DND-41 (cell line): Measurements from ENCODE around the gene CIRBP.

Source experiments
- ATAC-seq: fragments of 200-7000 bp; cut with Tn5 transposase; 3 replicates; pipeline ENCODE4 v1.9.1; 2021; ENCODE audit warnings: low read depth; ENCODE audit not compliant: insufficient read depth
- DNase-seq: peaks from one replicate; pipeline ENCODE4 v3.0.0-alpha.2; 2020
- H2AFZ ChIP-seq: 2 replicates; pipeline ENCODE4 v1.6.0; 2012; ENCODE audit warnings: low read depth, low read length
- H3K27ac ChIP-seq: 2 replicates; pipeline ENCODE4 v1.5.1; 2012; ENCODE audit warnings: low read length, inconsistent platforms
- H3K27me3 ChIP-seq: fragments of 200-600 bp; sonication (generic); 2 replicates; pipeline ENCODE4 v1.6.0; 2012; ENCODE audit warnings: low read length, mild to moderate bottlenecking, inconsistent platforms; ENCODE audit not compliant: insufficient read depth, poor library complexity
- H3K36me3 ChIP-seq: 2 replicates; pipeline ENCODE4 v1.5.1; 2012; ENCODE audit warnings: low read length, inconsistent platforms; ENCODE audit not compliant: insufficient read depth
- H3K4me1 ChIP-seq: 2 replicates; pipeline ENCODE4 v1.5.1; 2012; ENCODE audit warnings: mild to moderate bottlenecking, low read length; ENCODE audit not compliant: insufficient read depth
- H3K4me2 ChIP-seq: 2 replicates; pipeline ENCODE4 v1.6.0; 2012; ENCODE audit warnings: mild to moderate bottlenecking, moderate library complexity, low read length, inconsistent platforms; ENCODE audit not compliant: insufficient read depth
- H3K4me3 ChIP-seq, 2 experiments: fragments of 200-600 bp in 1 of 2; shearing (Covaris generic) in 1 of 2; 2 replicates each; pipeline ENCODE4 v1.5.1; 2012 to 2016; ENCODE audit warnings: inconsistent platforms in 2 of 2, low read length in 2 of 2, mild to moderate bottlenecking in 2 of 2, low read depth in 1 of 2, moderate library complexity in 1 of 2
- H3K79me2 ChIP-seq: 2 replicates; pipeline ENCODE4 v1.6.0; 2012; ENCODE audit warnings: low read length, inconsistent platforms; ENCODE audit not compliant: insufficient read depth
- H3K9ac ChIP-seq: 2 replicates; pipeline ENCODE4 v1.6.0; 2012; ENCODE audit warnings: low read depth, mild to moderate bottlenecking, inconsistent platforms, low read length, moderate library complexity
- H3K9me3 ChIP-seq: 2 replicates; pipeline ENCODE4 v1.5.1; 2012; ENCODE audit warnings: low read length, moderate library complexity, mild to moderate bottlenecking, inconsistent platforms; ENCODE audit not compliant: insufficient read depth, severe bottlenecking
- H4K20me1 ChIP-seq: 2 replicates; pipeline ENCODE4 v1.6.0; 2012; ENCODE audit warnings: low read length; ENCODE audit not compliant: insufficient read depth
- EZH2 ChIP-seq: IDR thresholded peaks from 3 replicates; pipeline ENCODE4 v1.6.1; 2012; ENCODE audit warnings: borderline replicate concordance, low read depth, mild to moderate bottlenecking, moderate library complexity, low read length, inconsistent platforms; ENCODE audit not compliant: severe bottlenecking
- TF ChIP-seq, protein P1 (sequence below): IDR thresholded peaks from 2 replicates; pipeline ENCODE4 v1.5.1; 2012; ENCODE audit warnings: borderline replicate concordance, low read length, moderate library complexity, mild to moderate bottlenecking; ENCODE audit not compliant: poor library complexity, severe bottlenecking; ENCODE audit errors: extremely low read depth

CIRBP gene

GRCh38 chr19:1288833-1289685, 19.9 kb downstream of the CIRBP start:
- no peak overlapping the region for H3K4me2 ChIP-seq
- TF ChIP-seq, protein P1, sequence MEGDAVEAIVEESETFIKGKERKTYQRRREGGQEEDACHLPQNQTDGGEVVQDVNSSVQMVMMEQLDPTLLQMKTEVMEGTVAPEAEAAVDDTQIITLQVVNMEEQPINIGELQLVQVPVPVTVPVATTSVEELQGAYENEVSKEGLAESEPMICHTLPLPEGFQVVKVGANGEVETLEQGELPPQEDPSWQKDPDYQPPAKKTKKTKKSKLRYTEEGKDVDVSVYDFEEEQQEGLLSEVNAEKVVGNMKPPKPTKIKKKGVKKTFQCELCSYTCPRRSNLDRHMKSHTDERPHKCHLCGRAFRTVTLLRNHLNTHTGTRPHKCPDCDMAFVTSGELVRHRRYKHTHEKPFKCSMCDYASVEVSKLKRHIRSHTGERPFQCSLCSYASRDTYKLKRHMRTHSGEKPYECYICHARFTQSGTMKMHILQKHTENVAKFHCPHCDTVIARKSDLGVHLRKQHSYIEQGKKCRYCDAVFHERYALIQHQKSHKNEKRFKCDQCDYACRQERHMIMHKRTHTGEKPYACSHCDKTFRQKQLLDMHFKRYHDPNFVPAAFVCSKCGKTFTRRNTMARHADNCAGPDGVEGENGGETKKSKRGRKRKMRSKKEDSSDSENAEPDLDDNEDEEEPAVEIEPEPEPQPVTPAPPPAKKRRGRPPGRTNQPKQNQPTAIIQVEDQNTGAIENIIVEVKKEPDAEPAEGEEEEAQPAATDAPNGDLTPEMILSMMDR, result no peak
- no peak for TF ChIP-seq EZH2
- no peaks in the 10 kb centered on the region for H3K27me3 ChIP-seq
- no peak overlapping the region for H3K4me3 ChIP-seq
- no peaks in the 10 kb centered on the region for H3K4me1 ChIP-seq
- DNase-seq, result no peak
- no peak overlapping the region for H3K27ac ChIP-seq
- no peak for ATAC-seq
- H3K79me2 ChIP-seq, result no peaks in the 10 kb centered on the region
- H3K36me3 ChIP-seq, result no peaks in the 10 kb centered on the region
- no peaks in the 10 kb centered on the region for H3K9me3 ChIP-seq
- no peak overlapping the region for H2AFZ ChIP-seq
- no peak overlapping the region for H3K9ac ChIP-seq
- H4K20me1 ChIP-seq, result peaks cover 3% of the 10 kb centered on the region; the same call in 1 of the 2 replicates

DNA sequence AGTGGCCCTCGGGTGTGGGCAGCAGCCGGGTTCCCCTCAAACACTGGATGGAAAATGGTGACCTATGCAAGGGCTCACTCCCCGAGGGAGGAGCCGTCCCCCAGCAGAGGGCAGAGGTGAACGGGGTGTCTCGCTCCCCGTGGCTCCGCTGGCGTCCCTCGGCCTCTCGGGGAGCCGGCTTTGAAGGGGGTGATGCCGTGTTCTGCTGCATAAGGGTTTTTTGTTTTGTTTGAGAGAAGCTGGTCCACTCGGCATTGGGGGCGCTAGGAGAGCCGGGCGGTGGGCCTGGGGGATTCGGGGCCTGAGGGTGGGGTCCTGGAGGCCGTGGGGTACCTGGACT, 20.5 kb downstream of the CIRBP start:
- no peaks in the 10 kb centered on the region for H3K4me1 ChIP-seq
- ATAC-seq (no peak), DNase-seq (no peak)
- no peak overlapping the region for H3K4me2 ChIP-seq
- no peak for TF ChIP-seq EZH2
- TF ChIP-seq, protein P1, result no peak
- no peak overlapping the region for H3K27ac ChIP-seq
- no peaks in the 10 kb centered on the region for H3K9me3 ChIP-seq
- no peaks in the 10 kb centered on the region for H3K27me3 ChIP-seq
- no peak overlapping the region for H2AFZ ChIP-seq
- H3K9ac ChIP-seq, result no peak overlapping the region
- no peaks in the 10 kb centered on the region for H3K36me3 ChIP-seq
- no peaks in the 10 kb centered on the region for H3K79me2 ChIP-seq
- peaks cover 3% of the 10 kb centered on the region; the same call in 1 of the 2 replicates for H4K20me1 ChIP-seq
- H3K4me3 ChIP-seq, result no peak overlapping the region

GRCh38 chr19:1290196-1290702, 21.1 kb downstream of the CIRBP start:
- Histone ChIP-seq H3K27ac (no peak overlapping the region), H3K27me3 (no peaks in the 10 kb centered on the region), H3K79me2 (no peaks in the 10 kb centered on the region), H3K4me2 (no peak overlapping the region), H3K9me3 (no peaks in the 10 kb centered on the region), H3K9ac (no peak overlapping the region), H4K20me1 (peaks cover 3% of the 10 kb centered on the region; the same call in 1 of the 2 replicates), H3K4me3 (no peak overlapping the region), H3K4me1 (no peaks in the 10 kb centered on the region), H3K36me3 (no peaks in the 10 kb centered on the region), H2AFZ (no peak overlapping the region)
- no peak for DNase-seq
- ATAC-seq, result no peak
- TF ChIP-seq, protein P1, result no peak
- no peak for TF ChIP-seq EZH2
